GM19467 (cell line): ENCODE measurements around the gene UBA6.

Experiments used
- ATAC-seq: cut with Tn5 transposase; IDR thresholded peaks from one replicate; pipeline ENCODE4 v1.9.1; 2021; ENCODE audit warnings: mild to moderate bottlenecking, moderate library complexity; ENCODE audit not compliant: unreplicated experiment

The UBA6 gene

DNA sequence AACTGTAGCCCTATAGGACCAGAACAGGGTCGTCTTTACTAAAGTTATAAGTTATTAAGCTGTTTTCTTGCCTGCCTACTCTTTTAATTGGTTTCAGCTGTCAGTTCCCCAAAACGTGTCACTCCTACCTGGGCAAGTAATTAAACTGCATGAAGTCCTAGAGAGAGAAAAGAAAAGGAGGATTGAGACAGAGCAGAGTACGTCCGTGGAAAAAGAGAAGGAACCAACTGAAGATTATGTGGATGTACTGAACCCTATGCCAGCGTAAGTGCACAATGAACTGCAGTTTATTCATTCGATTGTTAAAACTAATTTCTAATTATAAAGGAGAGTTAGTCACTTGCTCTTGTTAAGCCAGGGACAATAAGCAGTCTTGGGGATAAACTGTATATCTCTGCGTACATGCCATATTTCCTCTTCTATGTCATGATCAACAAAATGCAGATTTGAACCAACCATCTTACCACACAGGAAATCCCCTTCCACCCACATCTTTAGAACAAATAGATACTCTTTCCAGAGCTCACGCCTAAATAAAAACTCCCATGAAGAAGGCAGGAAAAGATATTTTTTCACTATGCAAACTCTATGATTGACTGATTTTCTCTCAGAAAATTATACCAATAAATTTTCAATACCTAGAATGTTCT lies 119.6 kb downstream of the UBA6 start:
- ATAC-seq: no peak

DNA sequence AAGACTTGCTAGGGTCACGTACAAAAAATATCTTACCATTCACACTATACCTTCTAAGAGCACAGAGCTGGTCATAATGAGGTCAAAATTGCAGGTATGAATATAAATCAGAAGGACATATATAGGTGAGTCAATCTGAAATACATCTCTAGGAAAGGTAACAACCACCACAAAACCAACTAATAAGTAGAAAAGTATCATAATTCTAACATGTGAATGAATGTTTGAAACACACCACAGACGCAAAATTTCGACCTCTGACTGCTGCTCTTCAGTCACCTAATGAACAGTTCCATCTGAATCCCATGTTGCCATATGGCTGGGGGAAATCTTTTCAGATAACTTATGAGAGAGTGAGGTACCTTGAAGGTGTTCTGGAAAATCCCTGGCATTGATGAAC lies 120.4 kb downstream of the UBA6 start:
- no peak for ATAC-seq

DNA sequence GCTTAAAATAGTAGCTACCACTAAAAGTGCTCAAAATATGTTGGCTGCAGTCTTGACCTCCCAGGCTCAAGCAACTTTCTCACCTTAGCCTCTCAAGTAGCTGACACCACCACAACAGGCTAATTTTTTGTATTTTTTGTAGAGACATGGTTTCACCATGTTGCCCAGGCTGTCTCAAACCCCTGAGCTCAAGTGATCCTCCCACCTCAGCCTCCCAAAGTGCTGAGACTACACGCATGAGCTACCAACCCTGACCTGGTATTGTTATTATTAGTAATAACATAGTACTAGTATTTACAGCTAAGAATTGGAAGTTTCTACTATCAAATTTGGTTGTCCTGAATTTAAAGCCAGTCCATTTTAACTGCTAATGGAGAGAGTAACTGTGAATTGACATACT lies 124.4 kb downstream of the UBA6 start:
- peak; percentile 27 for ATAC-seq

DNA sequence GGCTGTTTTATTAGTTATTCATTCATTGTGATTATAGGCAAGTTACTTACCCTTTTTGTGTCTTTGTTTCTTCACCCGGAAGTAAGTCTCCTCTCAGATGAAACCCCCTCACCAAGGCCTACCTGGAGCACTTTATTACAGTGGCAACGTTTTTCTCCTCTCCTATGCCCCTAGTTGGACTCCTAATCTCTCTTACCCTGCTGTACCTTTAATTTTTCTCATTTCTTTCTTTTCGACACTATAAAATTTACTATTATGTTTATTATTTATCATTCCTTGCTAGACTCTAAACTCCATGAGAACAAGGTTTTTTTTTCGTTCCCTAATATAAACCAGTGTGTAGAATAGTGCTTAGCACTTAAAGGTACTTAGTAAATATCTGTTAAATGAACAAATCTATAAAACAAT lies 124.9 kb downstream of the UBA6 start:
- ATAC-seq: no peak

DNA sequence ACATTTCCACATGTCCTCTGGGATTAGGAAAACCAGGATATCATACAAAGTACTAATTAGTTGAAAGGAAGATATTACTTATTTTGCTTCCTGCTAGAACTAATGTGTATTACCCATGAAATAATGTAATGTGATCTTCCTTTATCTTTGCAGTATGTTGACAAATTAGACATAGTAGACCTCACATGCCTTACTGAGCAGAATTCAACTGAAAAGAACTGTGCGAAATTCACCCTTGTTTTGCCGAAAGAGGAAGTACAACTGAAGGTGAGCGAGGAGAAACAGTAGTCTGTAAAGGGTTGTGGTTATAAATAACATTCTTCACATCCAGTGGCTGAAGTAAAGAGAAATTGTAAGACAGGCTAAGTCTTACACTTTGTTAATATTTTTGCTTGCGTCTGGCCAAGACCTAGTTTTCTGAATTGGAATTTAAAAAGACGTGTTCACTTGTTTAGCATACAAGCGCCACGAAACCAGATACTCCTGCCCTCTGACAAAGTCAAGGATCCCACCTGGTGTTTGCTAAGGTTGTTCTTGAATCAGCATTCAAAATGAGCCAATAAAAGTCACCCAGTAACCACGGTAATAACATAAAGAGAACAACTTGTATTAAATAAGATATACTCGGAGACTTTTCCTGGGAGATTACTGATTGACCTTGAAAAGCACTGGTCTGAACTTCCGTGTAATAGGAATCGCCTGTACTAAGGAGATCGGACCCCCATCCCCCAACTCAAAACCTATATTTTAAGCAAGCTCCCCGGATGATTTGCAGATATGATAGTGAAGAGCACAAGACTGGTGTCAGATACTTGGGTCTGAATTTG lies 125.5 kb downstream of the UBA6 start:
- ATAC-seq: peak; percentile 89

DNA sequence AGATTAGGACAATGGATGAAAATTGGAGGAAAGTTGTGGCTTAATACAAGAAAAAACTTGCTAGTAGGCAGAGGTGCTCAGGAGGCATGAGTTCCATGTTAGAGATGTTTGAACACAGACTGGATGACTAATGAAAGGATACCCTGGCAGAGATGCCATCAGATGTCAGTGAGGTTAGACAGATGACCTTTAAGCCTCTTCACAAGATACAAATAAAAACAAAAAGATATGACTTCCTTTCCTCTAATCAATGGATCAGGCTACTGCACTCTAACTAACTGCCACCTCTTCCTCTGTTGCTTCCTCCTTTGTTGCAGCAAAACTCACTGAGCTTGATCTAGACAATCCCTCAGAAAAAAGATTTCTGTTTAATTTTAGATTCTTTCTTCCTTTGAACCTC lies 127.8 kb downstream of the UBA6 start:
- no peak for ATAC-seq

DNA sequence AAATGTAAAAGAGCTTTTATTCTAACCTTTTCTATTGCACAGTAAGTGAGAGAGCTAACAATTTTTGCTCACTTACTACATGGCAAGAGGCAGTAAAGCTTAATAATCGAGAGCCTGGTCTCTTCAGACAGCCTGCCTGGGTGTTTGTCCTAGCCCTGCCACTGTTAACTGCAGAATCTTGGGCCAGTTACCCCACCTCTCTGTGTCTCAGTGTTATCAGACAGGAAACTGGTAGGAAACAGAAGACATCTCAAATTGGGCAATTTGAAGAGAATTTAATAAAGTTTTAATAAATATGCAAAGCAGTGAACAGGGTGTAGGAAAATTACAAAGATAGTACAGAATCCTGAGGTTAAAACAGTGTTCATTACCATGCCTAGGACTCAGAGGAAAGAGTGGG lies 129.0 kb downstream of the UBA6 start:
- ATAC-seq: no peak

DNA sequence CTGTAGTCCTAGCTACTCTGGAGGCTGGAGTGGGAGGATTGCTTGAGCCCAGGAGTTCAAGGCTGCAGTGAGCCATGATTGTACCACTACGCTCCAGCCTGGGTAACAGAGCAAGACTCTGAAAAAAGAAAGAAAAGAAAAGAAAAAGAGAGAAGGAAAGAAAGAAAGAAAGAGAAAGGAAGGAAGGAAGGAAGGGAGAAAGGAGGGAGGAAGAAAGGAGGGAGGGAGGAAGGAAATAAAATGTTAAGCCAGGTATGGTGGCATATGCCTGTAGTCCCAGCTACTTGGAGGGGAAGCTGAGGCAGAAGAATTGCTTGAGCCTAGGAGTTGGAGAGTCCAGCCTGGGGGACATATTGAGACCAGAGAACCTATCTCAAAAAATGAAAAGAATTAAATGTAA lies 130.4 kb downstream of the UBA6 start:
- ATAC-seq: no peak

DNA sequence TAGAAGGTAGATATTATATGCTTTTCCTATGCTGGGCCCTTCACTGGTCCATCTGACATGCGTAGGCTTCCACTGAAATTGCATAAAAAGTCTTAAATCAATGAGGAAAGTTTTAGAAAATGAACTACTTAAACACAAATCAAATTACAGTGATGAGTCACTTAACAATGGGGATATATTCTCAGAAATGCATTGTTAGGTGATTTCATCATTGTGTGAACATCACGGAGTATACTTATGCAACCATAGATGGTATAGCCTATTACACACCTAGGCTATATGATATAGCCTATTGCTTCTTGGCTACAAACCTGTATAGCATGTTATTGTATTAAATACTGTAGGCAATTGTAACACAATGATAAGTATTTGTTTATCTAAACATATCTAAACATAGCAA lies 132.1 kb downstream of the UBA6 start:
- no peak for ATAC-seq

DNA sequence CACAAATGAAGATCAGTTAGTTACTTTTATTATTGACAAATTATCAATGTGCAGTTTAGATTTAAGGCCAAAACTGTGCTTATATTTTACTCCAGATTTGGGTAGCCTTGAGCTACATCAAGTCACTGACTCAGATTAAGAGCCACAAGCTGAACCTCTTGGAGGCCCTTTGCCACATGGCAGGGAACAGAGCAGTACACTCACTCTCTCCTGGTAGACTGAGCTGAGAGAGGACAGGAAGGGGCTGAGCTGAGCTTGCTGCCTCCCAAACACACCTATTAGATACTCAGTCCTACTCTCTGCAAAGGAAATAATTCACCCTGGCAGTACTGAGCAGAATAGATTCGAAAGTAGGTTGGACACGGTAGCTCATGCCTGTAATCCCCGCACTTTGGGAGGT lies 134.6 kb downstream of the UBA6 start:
- ATAC-seq: no peak

DNA sequence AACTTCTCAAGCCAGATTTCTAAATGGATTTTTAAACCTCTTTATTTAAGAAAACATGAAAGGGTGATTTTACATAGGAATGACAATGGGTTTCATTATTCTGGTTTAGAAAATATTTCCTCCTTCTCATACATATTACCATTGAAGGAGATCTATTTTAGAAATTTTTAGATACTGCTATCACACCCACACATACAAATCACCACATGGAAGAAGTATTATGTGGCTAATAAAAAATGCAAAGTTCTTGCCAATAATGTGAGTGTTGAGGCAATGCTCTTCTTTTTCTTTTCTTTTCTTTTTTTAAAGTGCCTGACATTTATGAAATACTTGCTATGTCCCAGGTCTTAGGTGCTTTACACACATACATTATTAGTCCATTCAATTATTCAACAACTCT lies 135.7 kb downstream of the UBA6 start:
- no peak for ATAC-seq
